Bone marrow (tissue), 2 donors: ENCODE results near the gene FKTN.

Source experiments
- DNase-seq, 2 donors: peaks; one replicate each; lab custom pipeline; 2025; lab: John Stamatoyannopoulos, UW

Gene FKTN

DNA sequence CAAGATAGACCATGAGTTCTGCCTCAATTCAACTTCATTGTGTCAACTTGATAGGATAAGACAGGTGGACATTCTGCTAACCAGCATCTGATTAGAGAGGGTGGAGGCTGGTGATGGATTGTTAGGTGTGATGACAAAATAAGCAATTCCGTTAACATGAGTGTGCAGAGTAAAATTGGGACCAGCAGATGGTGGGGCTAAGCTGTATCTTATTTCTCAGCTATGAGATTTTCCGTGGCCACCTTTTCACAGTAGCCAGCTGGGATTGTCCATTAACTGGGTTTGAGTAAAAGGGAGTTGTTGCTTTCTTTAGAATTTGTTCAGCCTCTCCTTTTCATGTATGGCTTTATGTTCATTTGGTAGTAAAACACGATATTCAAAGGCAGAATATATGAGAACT, 75.5 kb downstream of the FKTN start:
- DNase-seq: no peak

DNA sequence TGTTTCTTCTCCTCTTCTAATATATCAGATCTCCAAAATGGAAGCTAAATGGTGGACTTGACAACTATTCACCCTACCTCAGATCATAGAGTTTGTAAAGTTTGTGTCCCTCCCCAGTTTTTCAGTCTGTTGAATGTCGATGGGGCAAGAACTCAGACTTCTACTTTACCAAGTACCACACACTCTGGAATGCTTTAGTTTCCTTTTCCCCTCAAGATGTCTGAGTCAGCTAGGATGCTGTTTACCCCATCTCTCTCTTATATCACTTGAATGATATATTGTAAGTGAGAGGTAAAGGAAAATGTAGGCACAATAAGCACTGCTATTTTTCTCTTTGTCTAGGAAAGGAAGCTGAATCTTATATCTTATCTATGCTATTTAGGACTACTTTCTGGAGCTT, 78.4 kb downstream of the FKTN start:
- no peak for DNase-seq

DNA sequence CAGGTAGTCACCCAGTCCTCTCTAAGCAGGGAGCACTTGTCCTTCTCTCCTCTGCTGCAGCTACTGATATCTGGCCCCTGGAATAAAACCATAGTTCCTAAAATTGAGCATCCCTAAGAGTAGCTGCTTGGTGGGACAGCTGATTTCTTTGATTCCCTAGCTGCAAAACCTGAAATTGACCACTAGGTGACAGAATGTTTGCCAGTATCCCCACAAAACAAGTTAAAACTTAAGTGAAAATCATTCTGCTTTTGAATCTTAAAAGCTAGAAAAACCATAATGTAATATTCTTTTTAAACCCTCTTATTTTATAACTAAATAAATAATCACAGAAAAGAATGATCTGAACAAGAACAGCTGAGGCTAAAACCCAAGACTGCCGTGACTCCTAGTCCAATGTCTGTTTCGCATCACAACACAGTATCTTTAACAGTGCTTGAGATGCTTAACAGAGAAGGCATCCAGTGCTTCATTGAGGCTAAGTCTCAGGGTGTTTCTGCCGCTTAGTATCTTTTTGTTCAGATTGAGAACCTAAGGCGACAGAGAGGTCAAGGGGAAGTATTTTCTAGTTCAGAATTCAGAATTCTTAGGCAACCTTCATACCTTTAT, 80.0 kb downstream of the FKTN start:
- no peak for DNase-seq

DNA sequence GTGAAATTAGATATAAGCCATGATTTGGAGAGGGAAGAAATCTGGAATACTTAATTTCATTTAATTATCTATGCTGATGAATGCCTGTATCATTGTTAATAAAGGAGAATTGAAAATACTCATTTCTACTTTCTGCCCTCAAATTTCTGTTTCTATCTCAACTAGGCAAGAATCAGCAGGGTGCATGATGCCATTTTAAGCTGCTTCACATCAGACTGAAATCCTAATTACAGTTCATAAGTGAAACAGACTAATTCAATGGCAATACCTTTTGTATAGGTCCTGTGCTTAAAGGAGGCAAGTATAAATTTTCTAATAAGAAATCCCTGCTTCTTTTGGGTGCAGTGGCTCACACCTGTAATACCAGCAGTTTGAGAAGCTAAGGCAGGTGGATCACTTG, 82.0 kb downstream of the FKTN start:
- no peak for DNase-seq

DNA sequence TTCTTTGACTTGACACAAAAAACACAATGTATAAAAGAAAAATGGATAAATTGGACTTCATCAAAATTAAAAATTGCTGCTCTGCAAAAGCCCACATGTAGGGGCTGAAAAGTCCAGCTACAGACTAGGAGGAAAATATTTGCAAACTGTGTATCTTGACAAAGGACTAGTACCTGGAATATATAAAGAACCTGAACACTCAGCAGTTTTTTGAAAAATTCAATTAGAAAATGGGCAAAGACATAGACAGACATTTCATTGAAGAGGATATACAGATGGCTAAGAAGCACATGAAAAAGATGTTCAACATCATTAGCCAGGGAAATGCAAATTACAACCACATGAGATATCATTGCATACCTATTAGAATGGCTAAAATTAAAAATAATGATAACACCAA, 85.9 kb downstream of the FKTN start:
- no peak for DNase-seq

DNA sequence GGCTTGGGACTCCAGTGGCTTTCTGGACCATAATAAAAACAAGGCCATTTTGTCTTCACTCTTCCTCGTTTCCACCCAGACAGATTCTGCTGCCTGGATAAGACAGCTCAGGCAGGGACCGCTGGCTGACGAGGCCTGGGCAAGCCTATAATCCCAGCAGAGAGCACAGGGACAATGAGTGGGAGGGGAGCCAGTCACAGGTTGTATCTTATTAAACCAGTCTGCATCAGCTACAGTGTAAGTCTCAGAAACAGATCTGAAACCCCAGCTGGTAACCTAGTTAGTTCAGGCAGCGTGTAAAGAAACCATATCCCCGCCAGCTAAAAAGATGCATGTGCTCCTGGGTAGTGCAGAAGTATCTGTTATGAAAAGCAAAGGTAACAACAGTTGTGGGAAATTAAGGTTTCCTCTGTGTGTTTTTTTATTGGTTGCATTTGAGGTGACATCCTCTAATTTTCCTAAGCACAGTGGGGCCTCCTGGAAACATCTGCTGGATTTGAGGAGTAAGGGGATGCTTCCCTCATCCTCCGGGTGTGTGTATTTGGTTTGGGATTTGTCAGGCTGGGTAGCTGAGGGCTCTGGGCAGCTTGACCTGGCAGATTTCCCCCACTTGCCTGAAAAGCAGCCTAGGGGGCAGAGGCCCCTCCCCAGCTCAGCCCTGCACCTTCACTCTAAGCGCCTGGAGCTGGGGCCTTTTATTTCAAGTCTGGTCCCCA, 89.1 kb downstream of the FKTN start:
- DNase-seq: no peak

DNA sequence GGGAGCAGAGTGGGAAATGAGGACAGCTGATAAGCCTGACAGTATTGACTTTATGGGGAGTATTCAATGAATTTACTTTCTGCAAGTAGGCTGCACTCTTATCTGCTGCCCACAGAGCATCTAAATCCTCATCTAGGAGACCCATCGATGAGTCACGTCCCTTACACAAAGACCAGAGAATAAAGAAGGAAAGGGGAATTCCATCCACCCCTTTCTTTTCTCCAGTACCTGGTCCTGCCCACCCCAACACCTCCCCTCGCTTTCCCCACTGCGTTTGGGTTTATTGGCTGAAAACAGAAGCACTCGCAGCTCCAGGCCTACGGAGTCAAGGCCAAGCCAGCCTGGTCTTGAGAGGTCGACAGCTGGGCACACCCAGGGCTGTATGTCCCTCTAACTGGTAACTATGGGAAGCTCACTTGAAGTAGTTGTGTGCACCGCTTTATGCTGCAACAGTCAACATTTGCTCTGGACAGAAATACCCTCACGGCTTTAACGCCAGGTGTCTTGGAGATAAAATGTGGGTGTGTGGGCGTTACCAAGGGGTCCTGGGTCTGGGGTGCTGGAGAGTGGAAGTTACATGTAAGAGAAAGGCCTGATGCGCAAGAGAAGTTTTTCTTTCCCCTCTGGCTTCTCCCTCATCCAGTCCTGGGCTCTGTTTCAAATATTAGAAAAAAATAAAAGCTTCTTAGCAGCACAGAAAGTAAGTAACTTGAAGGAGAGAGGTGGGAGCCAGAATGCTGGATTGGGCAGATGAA, 89.8 kb downstream of the FKTN start:
- no peak for DNase-seq

DNA sequence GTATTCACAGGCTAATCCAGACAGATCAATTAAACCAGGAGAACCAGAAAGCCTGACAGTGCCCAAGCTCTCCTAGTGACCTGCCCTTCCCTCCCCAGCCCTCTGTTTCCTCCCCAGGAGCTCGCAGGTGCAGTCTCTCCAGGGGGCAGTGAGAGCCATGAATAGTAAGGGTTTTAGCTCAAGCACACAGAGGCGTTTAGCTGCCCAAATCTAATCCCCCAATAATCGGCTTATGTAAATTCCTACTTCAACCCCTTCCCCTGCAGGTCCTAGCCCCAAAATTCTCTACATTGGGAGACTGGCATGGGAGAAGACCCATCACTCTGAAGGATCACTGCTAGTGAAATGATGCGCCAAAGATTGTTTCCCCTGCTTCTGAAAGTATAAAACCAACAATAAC, 93.9 kb downstream of the FKTN start:
- DNase-seq: no peak

DNA sequence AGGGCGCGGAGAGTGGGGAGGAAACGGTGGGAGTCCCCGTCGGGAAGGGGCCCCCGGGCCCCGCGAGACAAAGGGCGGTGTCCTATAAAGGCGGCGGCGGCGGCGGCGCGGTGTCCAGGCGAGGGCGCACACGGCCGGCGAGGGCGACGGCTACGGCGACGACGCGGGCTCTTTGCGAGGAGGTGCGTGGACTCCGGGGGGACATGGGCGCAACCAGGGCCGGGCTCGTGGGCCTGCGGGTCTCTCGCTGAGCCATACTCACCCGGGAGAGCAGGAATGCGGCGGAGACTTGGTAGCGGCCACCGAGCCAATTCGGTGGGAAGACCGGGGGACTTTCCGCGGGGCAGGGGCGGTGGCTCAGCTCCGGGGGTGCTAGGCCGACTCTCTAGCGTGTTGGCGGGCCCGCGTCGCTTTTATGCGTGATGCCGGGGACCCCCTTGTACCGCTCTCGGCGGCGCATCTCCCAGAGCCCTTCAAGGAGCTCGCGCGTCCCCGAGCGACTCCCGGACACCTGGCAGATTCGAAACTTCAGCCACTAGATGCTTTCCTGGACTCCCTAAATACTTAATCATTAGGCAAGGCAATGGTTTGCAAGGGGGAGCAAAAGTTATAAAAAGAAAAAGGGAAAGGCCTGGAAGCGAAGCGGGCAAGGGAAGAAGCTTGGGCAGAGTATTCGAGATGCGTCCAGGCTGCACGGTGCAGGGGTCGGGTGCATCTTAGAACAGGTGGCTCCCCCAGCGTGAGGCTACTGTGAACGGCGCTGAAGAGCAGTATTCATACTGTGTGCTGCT, 98.4 kb downstream of the FKTN start:
- peak in 1 of 2 donors; percentile 4 for DNase-seq

DNA sequence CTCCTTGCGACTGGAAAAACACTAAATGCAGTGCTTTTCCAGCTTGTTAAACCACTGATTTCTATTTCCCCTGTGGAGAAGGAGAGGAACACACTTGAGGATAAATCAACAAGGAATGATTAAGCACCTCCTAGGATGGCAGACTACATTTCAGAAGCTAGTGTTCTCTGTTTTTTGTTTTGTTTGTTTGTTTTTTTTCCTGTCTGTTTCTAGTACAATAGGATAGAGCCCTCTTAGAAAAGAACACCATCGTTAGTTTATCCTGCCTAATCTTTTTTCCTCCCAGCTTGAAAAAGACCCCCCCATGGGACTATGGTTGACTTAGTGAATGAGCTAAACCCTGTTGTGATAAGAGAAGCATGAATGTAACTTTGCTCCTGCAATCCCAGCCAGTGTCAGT, 100.4 kb downstream of the FKTN start:
- no peak for DNase-seq

DNA sequence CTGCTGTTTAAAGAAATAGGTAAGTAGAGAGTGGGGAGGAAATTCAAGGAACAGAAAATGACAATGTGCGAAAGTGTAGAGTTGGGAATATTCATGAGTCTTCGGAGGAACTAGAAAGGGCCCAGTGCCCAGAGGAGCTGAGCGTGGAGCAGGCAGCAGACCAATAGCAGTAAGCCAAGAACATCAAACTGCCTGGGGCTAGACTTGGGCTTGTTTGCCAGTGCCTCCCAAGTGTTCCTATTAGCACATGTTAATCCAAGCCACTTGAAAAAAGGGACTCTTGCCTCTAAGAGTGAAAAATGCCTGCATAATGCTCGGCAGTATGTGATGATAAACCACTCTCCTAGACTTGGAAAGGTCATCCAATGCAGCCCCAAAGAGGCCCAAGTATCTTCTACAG, 103.1 kb downstream of the FKTN start:
- DNase-seq: no peak

DNA sequence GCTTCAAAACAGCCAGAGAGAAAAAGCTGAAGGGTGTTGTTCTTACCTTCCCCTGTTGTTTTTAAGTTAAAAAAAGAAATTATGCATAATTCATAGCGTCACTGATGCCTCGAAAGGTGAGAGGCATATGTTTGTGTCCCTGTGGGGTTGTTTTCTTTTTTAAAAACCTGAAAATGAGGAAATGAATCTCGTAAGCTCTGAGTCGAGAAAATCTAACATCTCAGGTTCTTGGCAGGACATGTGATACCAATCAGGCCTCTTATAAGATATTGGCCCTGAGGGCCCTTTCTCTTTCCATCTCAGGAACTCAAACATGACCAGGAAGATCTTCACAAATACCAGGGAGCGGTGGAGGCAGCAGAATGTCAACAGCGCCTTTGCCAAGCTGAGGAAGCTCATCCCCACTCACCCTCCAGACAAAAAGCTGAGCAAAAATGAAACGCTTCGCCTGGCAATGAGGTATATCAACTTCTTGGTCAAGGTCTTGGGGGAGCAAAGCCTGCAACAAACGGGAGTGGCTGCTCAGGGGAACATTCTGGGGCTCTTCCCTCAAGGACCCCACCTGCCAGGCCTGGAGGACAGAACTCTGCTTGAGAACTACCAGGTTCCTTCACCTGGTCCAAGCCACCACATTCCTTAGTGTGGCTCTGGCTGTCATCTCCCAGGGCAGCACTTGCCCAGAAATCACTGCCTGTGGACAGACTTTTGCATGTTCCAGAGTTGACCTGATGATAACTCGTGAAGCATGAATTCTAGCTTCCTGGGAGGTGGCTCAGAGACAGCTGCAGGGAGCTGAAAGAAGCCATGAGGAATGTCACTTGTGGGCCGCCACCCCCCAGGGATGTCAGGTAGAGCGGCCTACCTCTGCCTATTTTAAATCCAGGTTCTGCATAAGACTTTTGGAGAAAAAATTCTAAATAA, 104.5 kb downstream of the FKTN start, which contains the start of gene TAL2:
TAL2 (plus strand) TSS at position 274 of the 921 bp plus-strand sequence; CDS start at position 314, 40 bp downstream.
- DNase-seq: no peak

DNA sequence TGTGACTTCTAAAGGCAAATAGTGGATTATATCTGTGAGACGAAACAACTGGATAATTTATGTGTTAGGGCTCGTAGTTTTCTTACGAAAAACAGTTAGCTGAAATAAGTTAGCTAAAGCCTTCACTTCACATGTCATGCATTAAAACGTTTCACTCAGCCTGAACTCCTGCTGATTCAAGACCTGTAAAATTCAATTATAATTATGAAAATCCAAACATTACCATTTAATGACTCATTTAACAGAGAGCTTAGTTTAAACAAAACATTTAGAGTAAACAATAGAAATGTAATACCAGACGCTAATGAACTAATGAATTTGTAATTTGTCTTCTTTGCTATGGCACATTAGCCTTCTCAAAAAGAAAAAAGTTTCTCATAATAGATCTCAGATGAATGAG, 106.0 kb downstream of the FKTN start:
- DNase-seq: no peak

DNA sequence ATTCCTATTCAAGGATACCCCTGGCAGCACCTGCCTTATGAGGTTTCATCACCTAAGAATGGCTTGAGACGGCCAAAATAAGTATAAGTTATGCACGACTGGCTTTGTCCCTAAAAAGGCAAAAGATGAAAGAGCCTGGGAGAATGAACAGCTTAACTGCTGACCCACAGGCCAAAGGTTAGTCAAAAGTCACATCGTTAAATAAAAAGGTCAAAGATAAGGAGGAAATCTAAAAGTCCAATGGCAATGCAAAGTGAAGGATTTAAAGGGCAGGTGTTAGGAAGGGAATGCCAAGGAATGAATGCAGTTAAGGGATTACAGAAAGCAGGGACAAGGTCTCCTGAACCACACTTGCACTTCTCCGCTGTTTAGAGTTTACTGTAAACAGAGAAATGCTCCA, 109.9 kb downstream of the FKTN start:
- DNase-seq: no peak

DNA sequence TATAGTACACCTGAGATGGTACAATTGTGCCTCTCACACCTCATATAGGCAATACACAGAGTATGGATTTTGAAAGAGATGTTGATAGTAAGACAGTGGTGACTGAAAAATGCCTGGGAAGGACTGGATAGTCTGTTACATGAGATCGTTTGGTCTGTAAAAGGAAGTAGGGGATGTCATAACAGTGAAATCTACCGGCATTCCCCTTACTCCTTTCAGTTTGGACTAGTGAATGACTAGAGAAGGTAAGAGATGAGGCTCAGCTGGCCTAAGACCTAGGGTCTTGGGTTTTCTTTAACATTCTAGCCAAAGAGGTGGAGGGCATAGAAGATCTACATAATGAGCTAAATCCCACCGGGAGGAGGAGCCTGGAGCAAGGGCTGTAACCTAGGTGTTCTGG, 112.4 kb downstream of the FKTN start:
- DNase-seq: no peak

DNA sequence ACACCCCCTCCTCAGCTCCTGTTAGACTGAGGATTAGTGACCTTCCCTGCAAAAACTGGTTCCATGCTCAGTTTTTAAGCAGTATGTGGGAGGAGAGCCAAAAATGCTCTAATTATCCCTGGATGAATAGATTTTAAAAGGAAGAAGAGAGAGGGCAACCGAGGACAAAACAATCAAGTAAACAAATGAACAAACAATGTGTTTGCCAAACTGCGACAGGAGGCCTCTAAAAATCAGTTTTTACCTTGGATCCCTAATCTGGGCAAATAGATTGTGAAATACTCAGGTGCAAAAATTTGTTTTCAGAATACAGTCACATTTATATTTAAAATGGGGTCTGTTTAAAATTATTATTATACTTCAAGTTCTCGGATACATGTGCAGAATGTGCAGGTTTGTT, 112.8 kb downstream of the FKTN start:
- no peak for DNase-seq

DNA sequence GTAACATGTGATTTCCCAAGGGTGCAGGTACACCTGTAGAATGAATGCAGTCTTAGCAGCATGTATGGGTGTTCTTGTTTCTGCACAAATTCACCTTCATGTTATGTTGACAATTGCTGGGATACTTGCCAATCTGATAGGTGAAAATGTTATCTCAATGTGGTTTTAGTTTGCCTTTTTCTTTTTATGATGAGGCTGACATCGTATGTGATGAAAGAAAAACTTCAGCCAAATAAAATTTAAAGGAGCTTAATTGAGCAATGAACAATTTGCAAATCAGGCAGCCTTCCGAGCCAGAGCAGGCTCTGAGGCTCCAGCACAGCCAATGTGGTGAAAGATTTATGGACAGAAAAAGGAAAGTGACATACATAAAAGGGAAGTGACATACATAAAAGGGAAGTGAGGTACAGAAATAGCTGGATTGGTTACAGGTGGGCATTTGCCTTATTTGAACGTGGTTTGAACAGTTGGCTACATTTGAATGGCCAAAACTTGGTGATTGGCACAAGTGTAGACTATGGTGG, 114.8 kb downstream of the FKTN start:
- DNase-seq: peak in 1 of 2 donors; percentile 39

DNA sequence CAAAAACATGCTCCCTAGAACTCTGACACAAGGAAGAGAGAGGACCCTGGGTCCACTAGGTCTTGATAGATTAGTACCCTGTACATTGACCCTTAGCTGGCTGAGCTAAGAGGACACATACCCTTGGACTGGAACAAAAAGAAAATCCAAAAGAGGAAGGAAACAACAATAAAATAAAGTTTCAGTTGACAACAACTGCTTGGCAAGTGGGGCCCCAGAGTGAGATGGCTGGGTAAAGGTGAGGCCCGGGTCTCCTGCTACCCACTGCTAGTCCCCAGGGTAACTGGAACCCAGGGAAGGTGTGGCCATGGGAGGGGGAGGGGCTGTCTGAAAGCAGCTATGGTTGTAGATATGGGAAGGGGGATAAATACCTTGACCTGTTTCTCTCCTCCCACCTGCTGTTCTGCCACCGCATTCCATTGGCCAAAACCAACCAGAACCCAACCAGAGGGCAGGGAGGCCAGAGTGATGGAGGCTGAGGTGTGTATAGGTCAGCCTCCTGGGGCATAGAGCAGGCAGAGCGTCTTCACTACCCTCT, 116.0 kb downstream of the FKTN start:
- DNase-seq: no peak

DNA sequence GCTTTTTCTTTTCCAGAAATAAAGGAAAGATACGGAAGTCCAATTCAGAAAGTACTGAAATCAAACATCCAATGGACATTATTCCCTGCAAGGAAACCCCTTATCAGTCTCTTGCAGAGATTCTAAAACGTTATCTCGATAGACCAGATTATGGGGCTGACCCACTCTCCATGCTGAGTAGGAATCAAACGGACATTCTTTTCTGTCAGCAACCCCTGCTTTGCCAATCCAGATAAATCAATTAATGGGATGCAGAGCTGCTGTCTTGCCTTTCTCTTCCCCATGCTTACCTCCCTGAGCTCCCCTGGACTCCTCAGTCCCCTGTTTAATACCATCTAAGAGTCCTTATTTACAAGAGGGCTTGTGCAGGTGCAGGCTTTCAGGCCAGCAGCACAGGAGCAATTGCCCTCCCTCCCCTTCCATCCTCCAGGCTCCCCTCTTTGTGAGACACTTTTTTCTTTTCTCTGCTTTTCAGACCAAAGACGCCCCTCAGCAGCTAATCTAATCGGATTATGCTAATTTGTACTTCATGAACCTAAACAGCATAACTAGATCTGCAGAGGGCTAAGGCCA, 118.5 kb downstream of the FKTN start:
- no peak for DNase-seq

DNA sequence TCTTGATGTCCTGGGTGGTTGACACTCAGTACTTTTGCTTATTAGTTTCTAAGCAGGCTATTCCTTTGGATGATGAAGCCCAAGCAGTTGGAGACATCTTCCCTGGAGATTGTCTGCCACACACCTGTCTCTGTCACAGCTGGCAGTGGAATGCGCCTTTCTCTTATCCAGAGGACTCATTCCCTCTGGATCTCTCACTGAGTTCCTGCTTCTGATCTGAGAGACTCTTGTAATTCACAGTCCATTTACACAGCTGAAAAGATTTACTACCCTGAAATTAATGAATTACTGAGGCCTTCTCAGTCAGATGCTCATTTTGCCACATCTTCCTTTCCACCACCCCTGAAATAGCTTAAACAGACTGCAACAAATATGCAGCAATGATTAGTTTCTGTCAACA, 120.2 kb downstream of the FKTN start:
- DNase-seq: no peak
